Astrocyte (in vitro differentiated cells and primary cell): ENCODE measurements around the gene MICALL1. TPM values are rescaled to one million over a fixed set of nuclear protein-coding genes. Genes with fewer than 3 reads are reported as not detected.

ENCODE experiments used
- DNase-seq: peaks from one replicate; pipeline ENCODE4 v3.0.0-alpha.2; 2010; ENCODE audit warnings: low read depth
- FAIRE-seq: peaks from 2 replicates; lab custom pipeline; 2011; peaks lifted over from hg19 to GRCh38; lab: Jason Lieb, UNC
- H2AFZ ChIP-seq: 2 replicates; pipeline ENCODE4 v1.6.0; 2012; ENCODE audit warnings: low read depth, low read length, inconsistent platforms
- H3K27ac ChIP-seq: 2 replicates; pipeline ENCODE4 v1.5.1; 2011; ENCODE audit warnings: low read depth, low read length, inconsistent platforms
- H3K27me3 ChIP-seq: 2 replicates; pipeline ENCODE4 v1.6.0; 2011; ENCODE audit warnings: low read length, inconsistent platforms; ENCODE audit not compliant: insufficient read depth
- H3K36me3 ChIP-seq: 2 replicates; pipeline ENCODE4 v1.5.1; 2011; ENCODE audit warnings: low read length, inconsistent platforms; ENCODE audit not compliant: insufficient read depth
- H3K4me1 ChIP-seq: 2 replicates; pipeline ENCODE4 v1.5.1; 2011; ENCODE audit warnings: low read length, inconsistent platforms; ENCODE audit not compliant: insufficient read depth
- H3K4me2 ChIP-seq: 2 replicates; pipeline ENCODE4 v1.6.0; 2012; ENCODE audit warnings: low read length, inconsistent platforms
- H3K4me3 ChIP-seq: 2 replicates; pipeline ENCODE4 v1.5.1; 2011; ENCODE audit warnings: low read depth, mild to moderate bottlenecking, low read length, inconsistent platforms; ENCODE audit not compliant: insufficient read depth
- H3K79me2 ChIP-seq: 2 replicates; pipeline ENCODE4 v1.6.0; 2012; ENCODE audit warnings: mild to moderate bottlenecking, low read length, inconsistent platforms; ENCODE audit not compliant: insufficient read depth
- H3K9ac ChIP-seq: 2 replicates; pipeline ENCODE4 v1.6.0; 2012; ENCODE audit warnings: mild to moderate bottlenecking, low read length, inconsistent platforms
- H3K9me3 ChIP-seq: 2 replicates; pipeline ENCODE4 v1.5.1; 2012; ENCODE audit warnings: low read depth, mild to moderate bottlenecking, low read length, inconsistent platforms; ENCODE audit not compliant: insufficient read depth
- H4K20me1 ChIP-seq: 2 replicates; pipeline ENCODE4 v1.6.0; 2012; ENCODE audit warnings: low read length, inconsistent platforms; ENCODE audit not compliant: insufficient read depth
- H3K27ac Mint-ChIP-seq: one replicate; pipeline ENCODE4 v1.8.0; 2021; ENCODE audit warnings: mild to moderate bottlenecking, mixed read lengths; ENCODE audit not compliant: unreplicated experiment
- H3K27me3 Mint-ChIP-seq: one replicate; pipeline ENCODE4 v1.8.0; 2021; ENCODE audit warnings: low read depth, mixed read lengths; ENCODE audit not compliant: unreplicated experiment
- H3K36me3 Mint-ChIP-seq: one replicate; pipeline ENCODE4 v1.8.0; 2021; ENCODE audit warnings: low read depth, mixed read lengths; ENCODE audit not compliant: unreplicated experiment
- H3K4me1 Mint-ChIP-seq: one replicate; pipeline ENCODE4 v1.8.0; 2021; ENCODE audit warnings: low read depth, mixed read lengths; ENCODE audit not compliant: unreplicated experiment
- H3K4me3 Mint-ChIP-seq: one replicate; pipeline ENCODE4 v1.8.0; 2021; ENCODE audit warnings: mild to moderate bottlenecking, moderate library complexity, mixed read lengths; ENCODE audit not compliant: unreplicated experiment
- H3K9me3 Mint-ChIP-seq: one replicate; pipeline ENCODE4 v1.8.0; 2021; ENCODE audit warnings: mild to moderate bottlenecking, mixed read lengths; ENCODE audit not compliant: unreplicated experiment
- EZH2 ChIP-seq: IDR thresholded peaks from 2 replicates; pipeline ENCODE4 v1.6.1; 2012; ENCODE audit warnings: mild to moderate bottlenecking, low read length, inconsistent platforms; ENCODE audit not compliant: insufficient read depth
- total RNA-seq: library from RNA; stranded (reverse); gene quantifications from 2 replicates; pipeline ENCODE4 v1.2.1, GENCODE V29; 2021
- TF ChIP-seq, protein P1 (sequence below): IDR thresholded peaks from 2 replicates; pipeline ENCODE4 v1.5.1; 2011; ENCODE audit warnings: low read depth, mild to moderate bottlenecking, inconsistent platforms, low read length, moderate library complexity; ENCODE audit not compliant: insufficient read depth

The MICALL1 gene
- total RNA-seq, 1 donor from 2014 or later, result 131 TPM

DNA sequence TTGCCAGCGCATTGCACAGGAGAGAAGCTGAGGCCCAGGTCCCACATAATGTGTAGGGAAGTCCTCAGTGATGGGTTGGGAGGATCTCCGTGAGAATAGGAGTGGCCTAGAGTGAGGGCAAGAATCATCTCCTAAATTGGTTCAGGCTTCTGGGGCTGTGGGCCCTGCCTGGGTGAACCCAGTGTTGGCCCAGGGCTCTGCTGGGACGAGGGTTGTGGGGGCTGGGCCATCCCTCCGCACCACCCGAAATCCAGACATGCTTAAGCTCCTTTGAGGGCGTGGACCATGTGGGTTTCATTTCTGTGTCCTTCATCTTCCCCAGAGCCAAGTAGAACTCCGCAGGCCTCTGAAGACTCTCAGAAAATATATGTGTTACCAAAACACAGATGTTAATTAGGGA is 3.7 kb downstream of the MICALL1 start:
- peaks cover 59% of the 10 kb centered on the region for H4K20me1 ChIP-seq
- H3K79me2 ChIP-seq, result peaks cover 64% of the 10 kb centered on the region
- peaks cover 47% of the 10 kb centered on the region for H3K4me1 Mint-ChIP-seq
- no peak overlapping the region for H3K9ac ChIP-seq
- peak overlapping the region; percentile 74 for H3K4me3 Mint-ChIP-seq
- H3K9me3 Mint-ChIP-seq, result no peaks in the 10 kb centered on the region
- no peaks in the 10 kb centered on the region for H3K27me3 Mint-ChIP-seq
- H3K27ac ChIP-seq, result no peak overlapping the region
- H3K27ac Mint-ChIP-seq, result no peak overlapping the region
- H3K36me3 ChIP-seq, result peaks cover 10% of the 10 kb centered on the region
- FAIRE-seq (no peak), DNase-seq (no peak)
- no peak overlapping the region for H3K4me2 ChIP-seq
- no peaks in the 10 kb centered on the region for H3K9me3 ChIP-seq
- H3K36me3 Mint-ChIP-seq, result peaks cover 11% of the 10 kb centered on the region
- no peak overlapping the region for H2AFZ ChIP-seq
- no peak overlapping the region for H3K4me3 ChIP-seq
- H3K4me1 ChIP-seq, result peaks cover 32% of the 10 kb centered on the region
- no peak for TF ChIP-seq EZH2
- TF ChIP-seq, protein P1, sequence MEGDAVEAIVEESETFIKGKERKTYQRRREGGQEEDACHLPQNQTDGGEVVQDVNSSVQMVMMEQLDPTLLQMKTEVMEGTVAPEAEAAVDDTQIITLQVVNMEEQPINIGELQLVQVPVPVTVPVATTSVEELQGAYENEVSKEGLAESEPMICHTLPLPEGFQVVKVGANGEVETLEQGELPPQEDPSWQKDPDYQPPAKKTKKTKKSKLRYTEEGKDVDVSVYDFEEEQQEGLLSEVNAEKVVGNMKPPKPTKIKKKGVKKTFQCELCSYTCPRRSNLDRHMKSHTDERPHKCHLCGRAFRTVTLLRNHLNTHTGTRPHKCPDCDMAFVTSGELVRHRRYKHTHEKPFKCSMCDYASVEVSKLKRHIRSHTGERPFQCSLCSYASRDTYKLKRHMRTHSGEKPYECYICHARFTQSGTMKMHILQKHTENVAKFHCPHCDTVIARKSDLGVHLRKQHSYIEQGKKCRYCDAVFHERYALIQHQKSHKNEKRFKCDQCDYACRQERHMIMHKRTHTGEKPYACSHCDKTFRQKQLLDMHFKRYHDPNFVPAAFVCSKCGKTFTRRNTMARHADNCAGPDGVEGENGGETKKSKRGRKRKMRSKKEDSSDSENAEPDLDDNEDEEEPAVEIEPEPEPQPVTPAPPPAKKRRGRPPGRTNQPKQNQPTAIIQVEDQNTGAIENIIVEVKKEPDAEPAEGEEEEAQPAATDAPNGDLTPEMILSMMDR, result no peak
- H3K27me3 ChIP-seq, result no peaks in the 10 kb centered on the region

DNA sequence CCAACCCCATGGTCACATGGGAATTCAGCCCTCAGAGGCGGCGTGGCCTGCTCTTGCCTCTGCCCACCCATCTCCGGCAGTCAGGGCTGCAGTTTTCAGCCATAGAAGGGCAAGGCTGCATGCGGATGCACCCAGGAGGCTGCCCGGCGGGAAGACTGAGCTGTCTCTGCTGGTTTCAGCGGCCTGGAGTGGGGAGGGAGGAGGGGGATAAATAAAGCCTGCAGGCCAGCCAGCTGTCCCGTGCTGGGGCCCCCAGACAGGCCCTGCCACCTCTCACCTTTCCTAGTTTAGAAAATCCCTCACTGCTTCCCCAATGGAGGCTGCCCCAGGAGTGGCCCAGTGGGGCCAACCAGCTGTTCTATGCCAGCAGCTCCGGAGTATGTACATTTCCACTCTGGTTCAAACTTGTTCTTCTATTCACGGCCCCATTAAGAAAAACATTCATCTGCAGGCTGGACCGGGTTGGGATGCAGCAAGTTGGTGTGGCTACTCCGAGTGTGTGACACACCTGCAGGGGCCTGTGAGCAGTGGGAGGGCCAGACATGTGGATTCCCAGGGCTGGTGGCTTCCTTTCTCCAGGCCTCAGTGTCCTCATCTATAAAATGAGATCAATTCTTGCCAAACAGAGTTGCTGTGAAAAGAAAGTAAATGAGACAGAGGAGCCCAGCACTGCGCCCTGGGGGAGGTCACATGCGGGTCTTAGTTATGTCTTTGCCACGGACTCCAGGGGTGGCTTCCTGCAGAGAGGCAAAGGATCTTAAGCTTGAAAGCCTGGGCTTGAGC is 5.0 kb downstream of the MICALL1 start:
- Histone ChIP-seq H3K27ac (no peak overlapping the region), H3K36me3 (peaks cover 17% of the 10 kb centered on the region), H3K9me3 (no peaks in the 10 kb centered on the region), H3K4me2 (no peak overlapping the region), H3K27me3 (no peaks in the 10 kb centered on the region), H3K4me1 (peaks cover 22% of the 10 kb centered on the region), H4K20me1 (peaks cover 59% of the 10 kb centered on the region), H3K9ac (no peak overlapping the region), H3K79me2 (peaks cover 64% of the 10 kb centered on the region), H2AFZ (no peak overlapping the region), H3K4me3 (no peak overlapping the region)
- DNase-seq (no peak), FAIRE-seq (no peak)
- H3K36me3 Mint-ChIP-seq, result peaks cover 11% of the 10 kb centered on the region
- H3K27me3 Mint-ChIP-seq, result no peaks in the 10 kb centered on the region
- H3K27ac Mint-ChIP-seq, result no peak overlapping the region
- no peaks in the 10 kb centered on the region for H3K9me3 Mint-ChIP-seq
- H3K4me1 Mint-ChIP-seq, result peaks cover 39% of the 10 kb centered on the region
- TF ChIP-seq, protein P1, result no peak
- no peak for TF ChIP-seq EZH2
- H3K4me3 Mint-ChIP-seq, result no peak overlapping the region

DNA sequence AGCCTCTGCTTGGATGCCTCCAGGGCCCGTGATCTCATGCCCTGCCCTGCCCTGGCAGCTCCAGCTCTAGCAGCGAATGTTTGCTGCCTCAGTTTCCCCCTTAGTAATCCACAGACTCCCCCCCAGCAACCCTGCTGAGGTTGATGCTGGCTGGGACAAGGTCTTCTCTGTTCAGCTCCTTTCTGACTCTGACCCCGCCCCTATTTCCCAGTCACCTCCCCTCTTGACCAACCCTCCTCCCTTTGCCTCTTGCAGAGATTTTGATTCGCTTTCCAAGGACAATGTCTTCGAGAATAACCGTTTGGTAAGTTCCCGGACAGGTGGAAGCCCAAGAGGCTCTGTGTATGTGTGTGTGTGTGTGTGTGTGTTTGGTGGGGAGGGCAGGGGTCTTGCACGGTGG is 5.6 kb downstream of the MICALL1 start:
- TF ChIP-seq EZH2, result no peak
- TF ChIP-seq, protein P1, result no peak
- DNase-seq (no peak), FAIRE-seq (no peak)
- Histone ChIP-seq H2AFZ (no peak overlapping the region), H3K9ac (no peak overlapping the region), H3K4me3 (no peak overlapping the region), H3K9me3 (no peaks in the 10 kb centered on the region), H3K27me3 (no peaks in the 10 kb centered on the region), H3K79me2 (peaks cover 63% of the 10 kb centered on the region), H3K4me1 (peaks cover 22% of the 10 kb centered on the region), H3K4me2 (no peak overlapping the region), H4K20me1 (peaks cover 63% of the 10 kb centered on the region), H3K36me3 (peaks cover 21% of the 10 kb centered on the region), H3K27ac (no peak overlapping the region)
- no peak overlapping the region for H3K27ac Mint-ChIP-seq
- peaks cover 39% of the 10 kb centered on the region for H3K4me1 Mint-ChIP-seq
- peaks cover 16% of the 10 kb centered on the region for H3K36me3 Mint-ChIP-seq
- H3K27me3 Mint-ChIP-seq, result no peaks in the 10 kb centered on the region
- H3K4me3 Mint-ChIP-seq, result no peak overlapping the region
- no peaks in the 10 kb centered on the region for H3K9me3 Mint-ChIP-seq
